Right lobe of liver (tissue), 6 donors: ENCODE measurements around the gene NAA20. TPM values are rescaled to one million over a fixed set of nuclear protein-coding genes. Genes with fewer than 3 reads are reported as not detected.

Experiments used
- ATAC-seq, 4 donors: fragments of 200-7000 bp; cut with Tn5 transposase; one replicate each; pipeline ENCODE4 v1.9.1; 2020; ENCODE audit warnings: mild to moderate bottlenecking in 4 of 4, moderate library complexity in 4 of 4
- DNase-seq, 3 donors: peaks; one replicate each; pipeline ENCODE4 v3.0.0-alpha.2; 2020
- H3K27ac ChIP-seq, 3 donors: fragments of 200-600 bp; one replicate each; pipeline ENCODE4 v1.8.0; 2022
- H3K27me3 ChIP-seq, 2 donors: fragments of 200-600 bp; one replicate each; pipeline ENCODE4 v1.8.0; 2022
- H3K36me3 ChIP-seq, 4 donors: fragments of 200-600 bp; sonication (generic) in 1 of 4; one replicate each; pipeline versions ENCODE4 v1.5.1 to v1.8.0; 2017 to 2022; ENCODE audit warnings: control low read depth in 1 of 4
- H3K4me1 ChIP-seq, 4 donors: fragments of 200-600 bp; sonication (generic) in 1 of 4; one replicate each; pipeline versions ENCODE4 v1.5.1 to v1.8.0; 2017 to 2022; ENCODE audit warnings: control low read depth in 1 of 4
- H3K4me3 ChIP-seq, 3 donors: fragments of 200-600 bp; one replicate each; pipeline ENCODE4 v1.8.0; 2022
- H3K9me3 ChIP-seq, 4 donors: fragments of 200-600 bp; sonication (generic) in 1 of 4; one replicate each; pipeline versions ENCODE4 v1.5.1 to v1.8.0; 2017 to 2022; ENCODE audit warnings: control low read depth in 1 of 4
- POLR2A ChIP-seq: fragments of 450-650 bp; IDR thresholded peaks from one replicate; pipeline ENCODE4 v1.6.1; 2017; ENCODE audit warnings: antibody characterized with exemption, mild to moderate bottlenecking
- WGBS: methylation state at CpG from one replicate; pipeline ENCODE4 v1.1.6; 2018; ENCODE audit warnings: low coverage, low lambda C conversion rate; ENCODE audit not compliant: insufficient coverage; ENCODE audit errors: missing lambda C conversion rate; 5-methylcytosine and 5-hydroxymethylcytosine counted together
- intact Hi-C, 2 donors: fragments of 100-400 bp; cut with DNase I; formaldehyde crosslinking; loops; one replicate each; pipeline versions ENCODE4 v1.11.2 to v1.14.1; 2022
- total RNA-seq, 6 experiments: library from RNA; depleted of rRNA in 2 of 6; stranded (reverse); fragments of >200 nt in 2 of 6; fragmentation: NEBNext Ultra II Directional in 3 of 6; extraction: Animal tissue kit (Norgen Biotek cat#: 25700) in 3 of 6; gene quantifications; one replicate each; pipeline versions ENCODE4 v1.1.0 to v1.2.4, GENCODE V29; 2016 to 2023
- TF ChIP-seq, protein P1 (sequence below), 4 donors: fragments of 200-600 bp in 3 of 4; fragments of 450-650 bp in 1 of 4; IDR thresholded peaks; one replicate each; pipeline versions ENCODE4 v1.5.1 to v1.8.0; 2016 to 2022; ENCODE audit warnings: antibody characterized with exemption in 4 of 4, mild to moderate bottlenecking in 2 of 4
- donor health status: DM: no; HTN: yes; CAD: no.
- donor health status: DM: no; HTN: no; CAD: no.
- donor health status: DM: no; HTN: no; CAD: no.
- donor health status: DM: no; HTN: yes; CAD: no.
- donor health status: DM: no; HTN: yes; CAD: no.

Gene NAA20
- total RNA-seq, 6 experiments from 2014 or later = 34.0 to 48.0 (median 41.7) TPM

DNA sequence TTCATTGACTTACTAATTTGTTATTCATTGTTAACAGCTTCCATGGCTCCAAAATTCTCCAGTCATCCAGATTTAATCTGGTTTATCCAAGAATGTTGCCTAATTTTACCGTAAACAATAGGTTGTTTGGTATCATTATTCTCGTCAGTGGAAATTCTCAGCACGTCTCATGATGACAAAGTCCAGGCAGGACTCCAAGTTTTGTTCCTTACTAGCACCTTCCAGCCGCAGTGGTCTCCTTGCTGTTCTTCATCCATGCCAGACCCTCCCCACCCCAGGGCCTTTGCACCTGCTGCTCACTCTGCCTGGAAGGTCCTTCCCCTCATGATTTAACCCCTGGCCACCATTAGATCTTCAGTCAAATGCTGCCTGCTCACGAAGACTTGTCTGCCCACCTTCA lies 48.1 kb upstream of the NAA20 start:
- TF ChIP-seq, protein P1, sequence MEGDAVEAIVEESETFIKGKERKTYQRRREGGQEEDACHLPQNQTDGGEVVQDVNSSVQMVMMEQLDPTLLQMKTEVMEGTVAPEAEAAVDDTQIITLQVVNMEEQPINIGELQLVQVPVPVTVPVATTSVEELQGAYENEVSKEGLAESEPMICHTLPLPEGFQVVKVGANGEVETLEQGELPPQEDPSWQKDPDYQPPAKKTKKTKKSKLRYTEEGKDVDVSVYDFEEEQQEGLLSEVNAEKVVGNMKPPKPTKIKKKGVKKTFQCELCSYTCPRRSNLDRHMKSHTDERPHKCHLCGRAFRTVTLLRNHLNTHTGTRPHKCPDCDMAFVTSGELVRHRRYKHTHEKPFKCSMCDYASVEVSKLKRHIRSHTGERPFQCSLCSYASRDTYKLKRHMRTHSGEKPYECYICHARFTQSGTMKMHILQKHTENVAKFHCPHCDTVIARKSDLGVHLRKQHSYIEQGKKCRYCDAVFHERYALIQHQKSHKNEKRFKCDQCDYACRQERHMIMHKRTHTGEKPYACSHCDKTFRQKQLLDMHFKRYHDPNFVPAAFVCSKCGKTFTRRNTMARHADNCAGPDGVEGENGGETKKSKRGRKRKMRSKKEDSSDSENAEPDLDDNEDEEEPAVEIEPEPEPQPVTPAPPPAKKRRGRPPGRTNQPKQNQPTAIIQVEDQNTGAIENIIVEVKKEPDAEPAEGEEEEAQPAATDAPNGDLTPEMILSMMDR (IDR thresholded peaks at IDR 0.05) = no peak
- no peak for TF ChIP-seq POLR2A
- Histone ChIP-seq H3K4me1 (peaks cover 2 to 33% (median 16%) of the 10 kb centered on the region in 4 donors), H3K36me3 (peaks cover 0 to 5% (median 0%) of the 10 kb centered on the region in 4 donors), H3K4me3 (no peak overlapping the region), H3K27me3 (no peaks in the 10 kb centered on the region), H3K27ac (no peak overlapping the region), H3K9me3 (no peaks in the 10 kb centered on the region)
- no peak for ATAC-seq
- DNase-seq = no peak
- WGBS = 84% methylated on average over 5 of the region's 5 CpGs
- intact Hi-C loops = no loop called here

DNA sequence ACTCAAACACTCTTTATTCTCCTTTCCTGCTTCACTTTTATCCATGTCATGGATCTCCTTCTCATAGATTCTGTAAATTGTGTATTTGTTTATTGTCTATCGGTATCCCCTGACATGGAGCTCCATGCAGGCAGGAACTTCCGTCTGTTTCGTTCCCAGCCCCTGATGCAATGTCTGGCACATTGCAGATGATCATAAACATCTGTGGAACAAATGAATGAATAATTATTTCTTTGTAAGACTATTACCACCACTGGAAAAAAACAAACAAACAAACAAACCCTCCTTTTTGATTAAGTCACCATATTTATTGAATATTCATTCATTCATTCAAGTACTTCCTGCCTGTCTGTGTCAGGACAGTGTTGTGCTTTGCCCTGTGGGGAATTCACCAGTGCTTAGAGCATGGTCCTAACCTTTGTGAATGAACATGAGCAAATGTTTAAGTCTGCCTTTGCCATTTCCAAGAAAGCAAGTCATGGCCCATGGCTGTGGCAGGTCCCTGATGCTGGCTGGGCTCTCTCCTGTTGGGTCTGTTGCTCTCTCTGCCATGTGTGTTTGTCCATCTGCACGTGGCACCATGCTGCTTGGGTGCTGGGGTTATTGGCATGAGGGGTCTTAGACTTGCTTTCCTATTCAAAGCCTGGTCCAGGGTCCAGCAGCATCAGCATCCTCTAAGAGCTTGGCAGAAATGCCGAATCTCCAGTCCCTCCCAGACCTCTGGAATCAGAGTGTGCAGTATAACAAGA lies 47.5 kb upstream of the NAA20 start:
- ATAC-seq (no peak), DNase-seq (no peak)
- H3K4me3 ChIP-seq = no peak overlapping the region
- TF ChIP-seq POLR2A = no peak
- TF ChIP-seq, protein P1 (IDR thresholded peaks at IDR 0.05) = no peak
- no peaks in the 10 kb centered on the region for H3K27me3 ChIP-seq
- H3K9me3 ChIP-seq = no peaks in the 10 kb centered on the region
- WGBS = 93% methylated on average over 3 of the region's 5 CpGs
- intact Hi-C loops = no loop called here
- H3K27ac ChIP-seq = no peak overlapping the region
- H3K4me1 ChIP-seq = peaks cover 1 to 28% (median 14%) of the 10 kb centered on the region in 4 donors
- peaks cover 0 to 5% (median 0%) of the 10 kb centered on the region in 4 donors for H3K36me3 ChIP-seq

DNA sequence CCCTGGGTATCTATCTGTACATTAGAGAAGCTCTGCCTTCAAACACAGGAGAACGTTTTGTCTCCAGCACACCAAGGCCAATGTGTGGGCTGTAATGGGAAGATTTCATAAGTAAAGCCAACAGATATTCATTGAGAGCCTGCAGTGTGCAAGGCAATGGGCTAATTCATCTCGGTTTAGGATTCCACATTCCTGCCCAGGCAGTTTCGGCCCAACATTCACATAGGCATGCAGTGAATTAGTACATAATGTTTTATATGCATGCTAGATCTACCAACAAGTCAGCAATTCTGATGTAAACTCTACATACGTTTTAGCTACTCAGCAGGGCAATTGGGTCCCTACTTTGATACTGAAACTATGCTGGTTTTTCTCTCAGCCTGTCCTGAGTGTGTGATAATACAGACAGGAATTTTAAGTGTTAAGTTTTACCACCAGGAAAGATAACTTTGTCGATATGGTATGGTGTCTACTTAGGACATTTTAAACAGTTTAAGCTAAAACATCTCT lies 46.9 kb upstream of the NAA20 start:
- ATAC-seq (no peak), DNase-seq (no peak)
- Histone ChIP-seq H3K9me3 (no peaks in the 10 kb centered on the region), H3K36me3 (peaks cover 0 to 6% (median 0%) of the 10 kb centered on the region in 4 donors), H3K4me1 (peaks cover 0 to 21% (median 8%) of the 10 kb centered on the region in 4 donors), H3K4me3 (no peak overlapping the region), H3K27ac (no peak overlapping the region), H3K27me3 (no peaks in the 10 kb centered on the region)
- WGBS = 67% methylated on average over 5 of the region's 5 CpGs
- TF ChIP-seq, protein P1 (IDR thresholded peaks at IDR 0.05) = no peak
- no peak for TF ChIP-seq POLR2A
- intact Hi-C loops = no loop called here

DNA sequence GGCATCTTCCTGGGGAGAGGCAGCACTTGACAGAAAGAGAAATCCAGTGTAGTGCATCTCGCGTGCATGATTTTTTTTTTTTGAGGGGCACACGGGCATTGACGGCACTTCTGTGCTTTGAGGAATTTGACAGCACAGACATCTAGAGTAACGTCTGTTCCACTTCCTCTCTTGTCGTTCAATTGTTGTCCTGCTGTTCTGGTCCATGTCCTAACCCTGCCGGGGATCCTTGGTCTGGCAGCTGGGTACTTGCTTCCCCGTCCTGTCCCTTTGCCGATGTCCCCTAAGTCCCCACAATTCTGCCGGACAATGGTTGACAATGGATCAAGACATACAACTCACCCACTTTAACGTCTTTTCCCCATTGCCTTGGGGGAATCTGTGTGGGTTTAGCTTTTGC lies 46.0 kb upstream of the NAA20 start:
- Histone ChIP-seq H3K36me3 (peaks cover 0 to 13% (median 0%) of the 10 kb centered on the region in 4 donors), H3K4me1 (peaks cover 0 to 20% (median 8%) of the 10 kb centered on the region in 4 donors), H3K27ac (no peak overlapping the region), H3K4me3 (no peak overlapping the region), H3K9me3 (no peaks in the 10 kb centered on the region), H3K27me3 (no peaks in the 10 kb centered on the region)
- DNase-seq = no peak
- 71% methylated on average over 10 of the region's 11 CpGs for WGBS
- intact Hi-C loops = no loop called here
- TF ChIP-seq, protein P1 (IDR thresholded peaks at IDR 0.05) = no peak
- no peak for TF ChIP-seq POLR2A
- no peak for ATAC-seq
